ENCODE measurements around the gene MBD3L5.
"Not testable (repeated sequence)": the region's sequence is repeated elsewhere in the genome, so short reads cannot be mapped to it uniquely, and the experiment has no call there.

MBD3L5 gene

DNA sequence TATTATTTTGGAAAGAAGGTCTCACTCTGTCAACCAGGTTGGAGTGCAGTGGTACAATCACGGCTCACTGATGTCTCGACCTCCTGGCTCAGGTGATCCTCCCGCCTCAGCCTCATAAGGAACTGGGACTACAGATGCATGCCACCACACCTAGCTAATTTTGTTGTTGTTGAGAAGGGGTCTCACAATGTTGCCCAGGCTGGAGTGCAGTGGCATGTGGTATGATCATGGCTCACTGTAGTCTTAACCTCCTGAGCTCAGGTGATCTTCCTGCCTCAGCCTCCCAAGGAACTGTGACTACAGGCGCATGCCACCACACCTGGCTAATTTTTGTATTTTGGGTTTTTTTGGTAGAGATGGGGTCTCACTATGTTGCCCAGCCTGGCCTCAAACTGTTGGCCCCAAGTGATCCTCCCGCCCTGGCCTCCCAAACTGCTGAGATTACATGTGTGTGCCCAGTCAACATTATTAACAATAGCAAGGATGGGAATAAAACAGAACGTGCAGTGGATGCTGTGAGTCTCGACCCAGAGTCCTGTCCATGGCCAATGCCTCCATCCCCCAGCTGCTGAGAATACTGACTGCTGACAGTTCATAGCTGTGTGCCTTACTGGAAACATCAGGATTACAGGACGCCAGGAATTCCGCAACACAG, 33.5 kb downstream of the MBD3L5 start (continued):
- TF ChIP-seq TOX (CRISPR knock-in tag; IDR thresholded peaks at IDR 0.05; ENCODE audit: borderline replicate concordance) (no peak), ZNF565 (CRISPR knock-in tag; conservative IDR thresholded peaks at IDR 0.05; ENCODE audit: low read depth) (no peak), ZNF8 (CRISPR knock-in tag; IDR thresholded peaks at IDR 0.05) (no peak), ZNF70 (CRISPR knock-in tag; IDR thresholded peaks at IDR 0.05) (no peak), PPARA (CRISPR knock-in tag; IDR thresholded peaks at IDR 0.05; ENCODE audit: borderline replicate concordance) (no peak), TCF4 (CRISPR knock-in tag; IDR thresholded peaks at IDR 0.05; ENCODE audit: borderline replicate concordance) (no peak), ZFP30 (CRISPR knock-in tag; IDR thresholded peaks at IDR 0.05) (no peak), ISL1 (CRISPR knock-in tag; IDR thresholded peaks at IDR 0.05) (no peak), CSDC2 (CRISPR knock-in tag; IDR thresholded peaks at IDR 0.05) (no peak)
- TF ChIP-seq, protein P1, sequence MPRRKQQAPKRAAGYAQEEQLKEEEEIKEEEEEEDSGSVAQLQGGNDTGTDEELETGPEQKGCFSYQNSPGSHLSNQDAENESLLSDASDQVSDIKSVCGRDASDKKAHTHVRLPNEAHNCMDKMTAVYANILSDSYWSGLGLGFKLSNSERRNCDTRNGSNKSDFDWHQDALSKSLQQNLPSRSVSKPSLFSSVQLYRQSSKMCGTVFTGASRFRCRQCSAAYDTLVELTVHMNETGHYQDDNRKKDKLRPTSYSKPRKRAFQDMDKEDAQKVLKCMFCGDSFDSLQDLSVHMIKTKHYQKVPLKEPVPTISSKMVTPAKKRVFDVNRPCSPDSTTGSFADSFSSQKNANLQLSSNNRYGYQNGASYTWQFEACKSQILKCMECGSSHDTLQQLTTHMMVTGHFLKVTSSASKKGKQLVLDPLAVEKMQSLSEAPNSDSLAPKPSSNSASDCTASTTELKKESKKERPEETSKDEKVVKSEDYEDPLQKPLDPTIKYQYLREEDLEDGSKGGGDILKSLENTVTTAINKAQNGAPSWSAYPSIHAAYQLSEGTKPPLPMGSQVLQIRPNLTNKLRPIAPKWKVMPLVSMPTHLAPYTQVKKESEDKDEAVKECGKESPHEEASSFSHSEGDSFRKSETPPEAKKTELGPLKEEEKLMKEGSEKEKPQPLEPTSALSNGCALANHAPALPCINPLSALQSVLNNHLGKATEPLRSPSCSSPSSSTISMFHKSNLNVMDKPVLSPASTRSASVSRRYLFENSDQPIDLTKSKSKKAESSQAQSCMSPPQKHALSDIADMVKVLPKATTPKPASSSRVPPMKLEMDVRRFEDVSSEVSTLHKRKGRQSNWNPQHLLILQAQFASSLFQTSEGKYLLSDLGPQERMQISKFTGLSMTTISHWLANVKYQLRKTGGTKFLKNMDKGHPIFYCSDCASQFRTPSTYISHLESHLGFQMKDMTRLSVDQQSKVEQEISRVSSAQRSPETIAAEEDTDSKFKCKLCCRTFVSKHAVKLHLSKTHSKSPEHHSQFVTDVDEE (CRISPR knock-in tag; IDR thresholded peaks at IDR 0.05): no peak

DNA sequence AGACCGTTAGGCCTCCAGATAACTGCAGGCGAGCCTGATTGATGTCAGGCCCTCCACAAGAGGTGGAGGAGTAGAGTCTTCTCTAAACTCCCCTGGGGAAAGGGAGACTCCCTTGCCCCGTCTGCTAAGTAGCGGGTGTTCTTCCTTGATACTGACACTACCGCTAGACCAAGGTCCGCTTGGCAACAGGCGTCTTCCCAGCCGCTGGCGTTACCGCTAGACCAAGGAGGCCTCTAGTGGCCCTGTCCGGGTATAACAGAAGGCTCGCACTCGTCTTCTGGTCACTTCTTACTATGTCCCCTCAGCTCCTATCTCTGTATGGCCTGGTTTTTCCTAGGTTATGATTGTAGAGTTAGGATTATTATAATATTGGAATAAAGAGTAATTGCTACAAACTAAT, 36.7 kb downstream of the MBD3L5 start:
- not testable (repeated sequence) for ATAC-seq

DNA sequence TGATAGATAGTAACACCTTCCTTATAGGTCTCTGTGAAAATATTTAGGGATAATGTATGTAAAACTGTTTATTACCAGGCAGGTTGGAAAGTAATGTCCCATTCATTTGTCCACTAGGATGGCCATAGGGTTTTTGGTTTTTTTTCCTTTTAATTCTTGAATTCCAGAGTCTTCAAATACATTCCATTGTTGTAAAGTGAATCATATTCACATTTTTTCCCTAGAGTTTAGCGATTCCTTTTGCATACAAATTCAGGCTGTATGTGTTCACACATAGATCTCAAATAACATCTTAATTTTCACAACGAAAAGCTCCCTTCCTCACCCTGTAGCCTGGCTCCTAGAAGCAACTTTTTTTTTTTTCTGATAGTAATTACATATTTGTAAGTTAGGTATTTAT, 37.3 kb downstream of the MBD3L5 start:
- TF ChIP-seq CSDC2 (CRISPR knock-in tag; IDR thresholded peaks at IDR 0.05) (no peak), ESRRG (CRISPR knock-in tag; IDR thresholded peaks at IDR 0.05) (no peak), OSR1 (CRISPR knock-in tag; IDR thresholded peaks at IDR 0.05) (no peak), ZFP3 (CRISPR knock-in tag; IDR thresholded peaks at IDR 0.05) (no peak), ARNTL (CRISPR knock-in tag; IDR thresholded peaks at IDR 0.05; ENCODE audit: borderline replicate concordance, low read depth) (no peak)
- TF ChIP-seq, protein P2, sequence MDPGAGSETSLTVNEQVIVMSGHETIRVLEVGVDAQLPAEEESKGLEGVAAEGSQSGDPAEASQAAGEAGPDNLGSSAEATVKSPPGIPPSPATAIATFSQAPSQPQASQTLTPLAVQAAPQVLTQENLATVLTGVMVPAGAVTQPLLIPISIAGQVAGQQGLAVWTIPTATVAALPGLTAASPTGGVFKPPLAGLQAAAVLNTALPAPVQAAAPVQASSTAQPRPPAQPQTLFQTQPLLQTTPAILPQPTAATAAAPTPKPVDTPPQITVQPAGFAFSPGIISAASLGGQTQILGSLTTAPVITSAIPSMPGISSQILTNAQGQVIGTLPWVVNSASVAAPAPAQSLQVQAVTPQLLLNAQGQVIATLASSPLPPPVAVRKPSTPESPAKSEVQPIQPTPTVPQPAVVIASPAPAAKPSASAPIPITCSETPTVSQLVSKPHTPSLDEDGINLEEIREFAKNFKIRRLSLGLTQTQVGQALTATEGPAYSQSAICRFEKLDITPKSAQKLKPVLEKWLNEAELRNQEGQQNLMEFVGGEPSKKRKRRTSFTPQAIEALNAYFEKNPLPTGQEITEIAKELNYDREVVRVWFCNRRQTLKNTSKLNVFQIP (CRISPR knock-in tag; IDR thresholded peaks at IDR 0.05; ENCODE audit: borderline replicate concordance, low read depth): no peak
- TF ChIP-seq, protein P3, sequence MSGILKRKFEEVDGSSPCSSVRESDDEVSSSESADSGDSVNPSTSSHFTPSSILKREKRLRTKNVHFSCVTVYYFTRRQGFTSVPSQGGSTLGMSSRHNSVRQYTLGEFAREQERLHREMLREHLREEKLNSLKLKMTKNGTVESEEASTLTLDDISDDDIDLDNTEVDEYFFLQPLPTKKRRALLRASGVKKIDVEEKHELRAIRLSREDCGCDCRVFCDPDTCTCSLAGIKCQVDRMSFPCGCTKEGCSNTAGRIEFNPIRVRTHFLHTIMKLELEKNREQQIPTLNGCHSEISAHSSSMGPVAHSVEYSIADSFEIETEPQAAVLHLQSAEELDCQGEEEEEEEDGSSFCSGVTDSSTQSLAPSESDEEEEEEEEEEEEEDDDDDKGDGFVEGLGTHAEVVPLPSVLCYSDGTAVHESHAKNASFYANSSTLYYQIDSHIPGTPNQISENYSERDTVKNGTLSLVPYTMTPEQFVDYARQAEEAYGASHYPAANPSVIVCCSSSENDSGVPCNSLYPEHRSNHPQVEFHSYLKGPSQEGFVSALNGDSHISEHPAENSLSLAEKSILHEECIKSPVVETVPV (CRISPR knock-in tag; IDR thresholded peaks at IDR 0.05): no peak
- ATAC-seq: no peak

DNA sequence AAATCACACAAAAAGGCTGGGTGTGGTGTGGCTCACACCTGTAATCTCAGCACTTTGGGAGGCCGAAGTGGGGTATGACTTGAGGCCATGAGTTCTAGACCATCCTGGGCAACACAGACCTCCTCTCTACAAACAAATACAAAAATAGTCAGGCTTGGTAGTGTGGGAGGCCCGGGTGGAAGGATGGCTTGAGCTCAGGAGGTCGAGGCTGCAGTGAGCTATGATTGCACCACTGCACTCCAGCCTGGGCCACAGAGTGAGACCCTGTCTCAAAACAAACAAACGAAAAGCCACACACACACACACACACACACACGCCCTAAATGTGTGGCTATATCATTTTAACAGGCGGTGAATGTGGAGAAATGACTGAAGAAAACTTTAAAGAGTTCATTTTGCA, 38.2 kb downstream of the MBD3L5 start:
- ATAC-seq: no peak
- TF ChIP-seq, protein P1 (CRISPR knock-in tag; IDR thresholded peaks at IDR 0.05): no peak
- TF ChIP-seq, protein P3 (CRISPR knock-in tag; IDR thresholded peaks at IDR 0.05): no peak
- TF ChIP-seq ZNF70 (CRISPR knock-in tag; IDR thresholded peaks at IDR 0.05): no peak
- TF ChIP-seq ZC3H10 (CRISPR knock-in tag; IDR thresholded peaks at IDR 0.05): no peak
- TF ChIP-seq BACH2 (CRISPR knock-in tag; IDR thresholded peaks at IDR 0.05; ENCODE audit: borderline replicate concordance): no peak
- TF ChIP-seq ZFP30 (CRISPR knock-in tag; IDR thresholded peaks at IDR 0.05): no peak
- TF ChIP-seq ZFP3 (CRISPR knock-in tag; IDR thresholded peaks at IDR 0.05): no peak
- no peak for TF ChIP-seq ISL1 (CRISPR knock-in tag; IDR thresholded peaks at IDR 0.05)
- TF ChIP-seq ZNF565 (CRISPR knock-in tag; conservative IDR thresholded peaks at IDR 0.05; ENCODE audit: low read depth): no peak
- no peak for TF ChIP-seq TCF4 (CRISPR knock-in tag; IDR thresholded peaks at IDR 0.05; ENCODE audit: borderline replicate concordance)
- no peak for TF ChIP-seq OSR1 (CRISPR knock-in tag; IDR thresholded peaks at IDR 0.05)
- TF ChIP-seq SNAI2 (CRISPR knock-in tag; IDR thresholded peaks at IDR 0.05): no peak
- no peak for TF ChIP-seq ARNTL (CRISPR knock-in tag; IDR thresholded peaks at IDR 0.05; ENCODE audit: borderline replicate concordance, low read depth)
- TF ChIP-seq GLIS3 (CRISPR knock-in tag; IDR thresholded peaks at IDR 0.05): no peak
- TF ChIP-seq, protein P4, sequence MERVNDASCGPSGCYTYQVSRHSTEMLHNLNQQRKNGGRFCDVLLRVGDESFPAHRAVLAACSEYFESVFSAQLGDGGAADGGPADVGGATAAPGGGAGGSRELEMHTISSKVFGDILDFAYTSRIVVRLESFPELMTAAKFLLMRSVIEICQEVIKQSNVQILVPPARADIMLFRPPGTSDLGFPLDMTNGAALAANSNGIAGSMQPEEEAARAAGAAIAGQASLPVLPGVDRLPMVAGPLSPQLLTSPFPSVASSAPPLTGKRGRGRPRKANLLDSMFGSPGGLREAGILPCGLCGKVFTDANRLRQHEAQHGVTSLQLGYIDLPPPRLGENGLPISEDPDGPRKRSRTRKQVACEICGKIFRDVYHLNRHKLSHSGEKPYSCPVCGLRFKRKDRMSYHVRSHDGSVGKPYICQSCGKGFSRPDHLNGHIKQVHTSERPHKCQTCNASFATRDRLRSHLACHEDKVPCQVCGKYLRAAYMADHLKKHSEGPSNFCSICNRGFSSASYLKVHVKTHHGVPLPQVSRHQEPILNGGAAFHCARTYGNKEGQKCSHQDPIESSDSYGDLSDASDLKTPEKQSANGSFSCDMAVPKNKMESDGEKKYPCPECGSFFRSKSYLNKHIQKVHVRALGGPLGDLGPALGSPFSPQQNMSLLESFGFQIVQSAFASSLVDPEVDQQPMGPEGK (CRISPR knock-in tag; IDR thresholded peaks at IDR 0.05; ENCODE audit: borderline replicate concordance): no peak
- TF ChIP-seq, protein P5, sequence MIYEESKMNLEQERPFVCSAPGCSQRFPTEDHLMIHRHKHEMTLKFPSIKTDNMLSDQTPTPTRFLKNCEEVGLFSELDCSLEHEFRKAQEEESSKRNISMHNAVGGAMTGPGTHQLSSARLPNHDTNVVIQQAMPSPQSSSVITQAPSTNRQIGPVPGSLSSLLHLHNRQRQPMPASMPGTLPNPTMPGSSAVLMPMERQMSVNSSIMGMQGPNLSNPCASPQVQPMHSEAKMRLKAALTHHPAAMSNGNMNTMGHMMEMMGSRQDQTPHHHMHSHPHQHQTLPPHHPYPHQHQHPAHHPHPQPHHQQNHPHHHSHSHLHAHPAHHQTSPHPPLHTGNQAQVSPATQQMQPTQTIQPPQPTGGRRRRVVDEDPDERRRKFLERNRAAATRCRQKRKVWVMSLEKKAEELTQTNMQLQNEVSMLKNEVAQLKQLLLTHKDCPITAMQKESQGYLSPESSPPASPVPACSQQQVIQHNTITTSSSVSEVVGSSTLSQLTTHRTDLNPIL (CRISPR knock-in tag; IDR thresholded peaks at IDR 0.05; ENCODE audit: low read depth): no peak

Measured in SK-N-SH treated with all-trans-retinoic acid at 6 μM for 48 hours (cell line).